GM12878 (cell line): ENCODE data around the gene SPATA3.

ENCODE experiments used
- CHD1 ChIP-seq: IDR thresholded peaks from 2 replicates; pipeline ENCODE4 v1.6.1; 2012; ENCODE audit warnings: low read depth, low read length, improper control_type of control experiment
- CTCF ChIP-seq, 3 experiments: IDR thresholded peaks in 2 of 3; conservative IDR thresholded peaks in 1 of 3; 2 replicates each; pipeline ENCODE4 v1.5.1; 2011; ENCODE audit warnings: low read depth in 3 of 3, low read length in 3 of 3, mild to moderate bottlenecking in 3 of 3, control low read depth in 2 of 3, moderate library complexity in 2 of 3, inconsistent platforms in 1 of 3, mixed read lengths in 1 of 3; ENCODE audit not compliant: control insufficient read depth in 2 of 3, insufficient read depth in 1 of 3; ENCODE audit errors: extremely low read depth in 1 of 3
- MXI1 ChIP-seq: fragments of 150-350 bp; IDR thresholded peaks from 2 replicates; pipeline ENCODE4 v1.6.1; 2011; ENCODE audit warnings: low read depth, mild to moderate bottlenecking, inconsistent platforms, low read length, improper control_type of control experiment
- PBX3 ChIP-seq: IDR thresholded peaks from 2 replicates; pipeline ENCODE4 v1.6.1; 2011; ENCODE audit warnings: mild to moderate bottlenecking, low read depth, low read length, moderate library complexity; ENCODE audit not compliant: insufficient replicate concordance
- TCF7 ChIP-seq: IDR thresholded peaks from 2 replicates; pipeline ENCODE4 v1.6.1; 2014; ENCODE audit warnings: antibody characterized with exemption, borderline replicate concordance
- USF1 ChIP-seq: IDR thresholded peaks from 2 replicates; pipeline ENCODE4 v1.6.1; 2011; ENCODE audit warnings: borderline replicate concordance, low read depth, mild to moderate bottlenecking, moderate library complexity, mixed read lengths, low read length; ENCODE audit not compliant: insufficient read depth; ENCODE audit errors: extremely low read length
- ZNF24 ChIP-seq: fragments of 450-650 bp; IDR thresholded peaks from 2 replicates; pipeline ENCODE4 v1.6.1; 2017; ENCODE audit warnings: antibody characterized with exemption, mild to moderate bottlenecking
- ZNF384 ChIP-seq: IDR thresholded peaks from 2 replicates; pipeline ENCODE4 v1.6.1; 2012; ENCODE audit warnings: low read depth, mild to moderate bottlenecking, low read length, improper control_type of control experiment, borderline replicate concordance

DNA sequence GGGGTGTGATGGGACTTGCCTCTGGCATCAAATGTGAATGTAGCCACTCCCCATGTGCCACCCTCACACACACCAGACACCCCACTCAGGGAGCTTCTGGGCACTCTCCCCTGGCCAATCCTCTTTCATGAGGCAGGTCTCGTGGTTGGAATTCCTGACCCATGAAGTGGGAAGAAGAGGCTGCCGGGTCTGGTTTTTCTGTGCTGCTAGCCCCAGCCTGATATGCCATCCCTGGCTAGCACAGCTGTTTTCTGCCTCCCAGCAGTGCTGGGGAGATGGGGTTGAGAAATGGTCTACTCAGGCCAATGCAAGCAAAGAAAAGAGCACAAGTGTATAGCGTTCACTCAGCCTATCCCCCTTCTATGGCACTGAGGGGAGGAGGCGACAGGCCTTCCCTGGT is 40.2 kb downstream of the SPATA3 start:
- TF ChIP-seq CTCF (IDR thresholded peaks at IDR 0.05 in 2 of 3, conservative IDR thresholded peaks at IDR 0.05 in 1 of 3; ENCODE audit: control insufficient read depth in 2 of 3, extremely low read depth in 1 of 3, insufficient read depth in 1 of 3, low read depth in 3 of 3, low read length in 3 of 3) (no peak), ZNF24 (no peak), TCF7 (no peak), USF1 (no peak), MXI1 (no peak), PBX3 (no peak), ZNF384 (no peak), CHD1 (no peak)
